ENCODE data around the gene BPGM.
"Not testable (repeated sequence)": the region's sequence is repeated elsewhere in the genome, so short reads cannot be mapped to it uniquely, and the experiment has no call there.

BPGM gene

GRCh38 chr7:134632052-134632451, 14.6 kb upstream of the BPGM start:
- DNase-seq (ENCODE audit: low read depth), result no peak

GRCh38 chr7:134632937-134633540, 13.6 kb upstream of the BPGM start:
- no peak for DNase-seq (ENCODE audit: low read depth)

GRCh38 chr7:134636008-134636449, 10.6 kb upstream of the BPGM start:
- no peak for DNase-seq (ENCODE audit: low read depth)

GRCh38 chr7:134637441-134637840, 9.2 kb upstream of the BPGM start:
- DNase-seq (ENCODE audit: low read depth), result no peak

- DNase-seq (ENCODE audit: low read depth), result no peak
These were observed 8.5 kb upstream of the BPGM start for GRCh38 chr7:134637934-134638719.

- no peak for DNase-seq (ENCODE audit: low read depth)
These were observed 7.6 kb upstream of the BPGM start for GRCh38 chr7:134639061-134639460.

GRCh38 chr7:134639683-134640279, 6.9 kb upstream of the BPGM start:
- no peak for DNase-seq (ENCODE audit: low read depth)

- no peak for DNase-seq (ENCODE audit: low read depth)
These were observed 5.6 kb upstream of the BPGM start for GRCh38 chr7:134640842-134641715.

GRCh38 chr7:134641981-134642380, 4.7 kb upstream of the BPGM start:
- not testable (repeated sequence) for DNase-seq (ENCODE audit: low read depth)

- DNase-seq (ENCODE audit: low read depth), result no peak
These were observed 3.5 kb upstream of the BPGM start for GRCh38 chr7:134643131-134643530.

- DNase-seq (ENCODE audit: low read depth), result no peak
These were observed 1.2 kb upstream of the BPGM start for GRCh38 chr7:134645478-134645877.

- DNase-seq (ENCODE audit: low read depth), result no peak
These were observed 718 bp upstream of the BPGM start for GRCh38 chr7:134645935-134646334.

GRCh38 chr7:134648456-134648855, 1.8 kb downstream of the BPGM start:
- DNase-seq (ENCODE audit: low read depth), result no peak

- DNase-seq (ENCODE audit: low read depth), result no peak
These were observed 2.6 kb downstream of the BPGM start for GRCh38 chr7:134649226-134649775.

- DNase-seq (ENCODE audit: low read depth), result no peak
These were observed 5.3 kb downstream of the BPGM start for GRCh38 chr7:134651991-134652390.

- no peak for DNase-seq (ENCODE audit: low read depth)
These were observed 7.6 kb downstream of the BPGM start for GRCh38 chr7:134654104-134654775.

- no peak for DNase-seq (ENCODE audit: low read depth)
These were observed 10.9 kb downstream of the BPGM start for GRCh38 chr7:134657526-134657925.

- DNase-seq (ENCODE audit: low read depth), result no peak
These were observed 13.7 kb downstream of the BPGM start for GRCh38 chr7:134660242-134660785.

GRCh38 chr7:134660961-134661376, 14.3 kb downstream of the BPGM start:
- DNase-seq (ENCODE audit: low read depth), result no peak

GRCh38 chr7:134662166-134662870, 15.7 kb downstream of the BPGM start:
- no peak for DNase-seq (ENCODE audit: low read depth)

- DNase-seq (ENCODE audit: low read depth), result no peak
These were observed 16.2 kb downstream of the BPGM start for GRCh38 chr7:134662871-134663205.

All from stimulated activated CD8-positive, alpha-beta memory T cell treated with anti-CD3 and anti-CD28 coated beads, Interleukin-12 subunit alpha, Interleukin-12 subunit beta, amount 100 ng/mL, for 4 hours (primary cell).